ENCODE data around the gene SLX4IP. TPM values are rescaled to one million over a fixed set of nuclear protein-coding genes. Genes with fewer than 3 reads are reported as not detected.

Gene SLX4IP
- total RNA-seq, 1 experiment from 2014 or later = 6.4 TPM

- ChIA-PET POLR2A (ENCODE audit: unreplicated experiment) (no interaction called here), CTCF (no interaction called here)
- intact Hi-C loops (cut with micrococcal nuclease) = loop anchor here (5.0 kb wide), 3 partner anchors 221 to 1004 kb away; no protein-coding TSS in a partner anchor
- no peaks in the 10 kb centered on the region for H3K9me2 ChIP-seq (replicated peaks; ENCODE audit: low read length)
- BruUV-seq (replicated peaks) = no TSS peak
- ATAC-seq = no peak
- H3K79me2 ChIP-seq (ENCODE audit: low read length) = no peaks in the 10 kb centered on the region
- H3K4me1 ChIP-seq (ENCODE audit: insufficient read depth, low read length) = peaks cover 51% of the 10 kb centered on the region
- no peaks in the 10 kb centered on the region for H3K27me3 ChIP-seq (ENCODE audit: low read length)
- no peak overlapping the region for H3K4me2 ChIP-seq (ENCODE audit: low read length)
- no peak overlapping the region for H3K4me3 ChIP-seq (ENCODE audit: low read length)
- H3K9me3 ChIP-seq (ENCODE audit: low read length) = no peaks in the 10 kb centered on the region
- no peaks in the 10 kb centered on the region for H4K20me1 ChIP-seq (ENCODE audit: low read length)
- no peaks in the 10 kb centered on the region for H3F3A ChIP-seq (ENCODE audit: low read length, unreplicated experiment)
- H2AFZ ChIP-seq (ENCODE audit: low read length) = no peak overlapping the region
- no peak overlapping the region for H3K9ac ChIP-seq (ENCODE audit: low read length)
- no peak for DNase-seq
- H3K27ac ChIP-seq (ENCODE audit: low read length) = no peak overlapping the region
- TF ChIP-seq EZH2 (IDR thresholded peaks at IDR 0.05; ENCODE audit: low read length, unreplicated experiment) (no peak), EZH2phosphoT487 (IDR thresholded peaks at IDR 0.05; ENCODE audit: borderline replicate concordance, low read length) (no peak), CTCF (conservative IDR thresholded peaks at IDR 0.05; ENCODE audit: low read depth, low read length) (no peak)
- no peaks in the 10 kb centered on the region for H3K36me3 ChIP-seq (ENCODE audit: low read depth, low read length)
Observed at GRCh38 chr20:10538768-10539167, 103.7 kb downstream of the SLX4IP start.

GRCh38 chr20:10539818-10540553 lies 104.9 kb downstream of the SLX4IP start:
- H3K79me2 ChIP-seq (ENCODE audit: low read length) = no peaks in the 10 kb centered on the region
- H4K20me1 ChIP-seq (ENCODE audit: low read length) = no peaks in the 10 kb centered on the region
- H3K9ac ChIP-seq (ENCODE audit: low read length) = peak overlapping the region; percentile 52
- H3K4me1 ChIP-seq (ENCODE audit: insufficient read depth, low read length) = peaks cover 51% of the 10 kb centered on the region
- no peaks in the 10 kb centered on the region for H3K9me2 ChIP-seq (replicated peaks; ENCODE audit: low read length)
- H3K9me3 ChIP-seq (ENCODE audit: low read length) = no peaks in the 10 kb centered on the region
- no peaks in the 10 kb centered on the region for H3K27me3 ChIP-seq (ENCODE audit: low read length)
- DNase-seq (no peak), ATAC-seq (no peak)
- H2AFZ ChIP-seq (ENCODE audit: low read length) = peak overlapping the region; percentile 1; the same call in 1 of the 2 replicates
- peak overlapping the region; percentile 7; the same call in 1 of the 2 replicates for H3K4me3 ChIP-seq (ENCODE audit: low read length)
- TF ChIP-seq EZH2 (IDR thresholded peaks at IDR 0.05; ENCODE audit: low read length, unreplicated experiment) (no peak), CTCF (conservative IDR thresholded peaks at IDR 0.05; ENCODE audit: low read depth, low read length) (no peak), EZH2phosphoT487 (IDR thresholded peaks at IDR 0.05; ENCODE audit: borderline replicate concordance, low read length) (no peak)
- intact Hi-C loops (cut with micrococcal nuclease) = loop anchor here (2.0 to 5.0 kb wide), 5 partner anchors 63 to 1002 kb away; partner anchors contain the start of genes MKKS and SLX4IP
- no TSS peak for BruUV-seq (replicated peaks)
- POLR2A ChIA-PET (ENCODE audit: unreplicated experiment) = no interaction called here
- CTCF ChIA-PET = no interaction called here
- H3K36me3 ChIP-seq (ENCODE audit: low read depth, low read length) = no peaks in the 10 kb centered on the region
- no peaks in the 10 kb centered on the region for H3F3A ChIP-seq (ENCODE audit: low read length, unreplicated experiment)
- H3K27ac ChIP-seq (ENCODE audit: low read length) = peak overlapping the region; percentile 90
- peak overlapping the region; percentile 61 for H3K4me2 ChIP-seq (ENCODE audit: low read length)

Data from PC-3 (cell line).